HS-27A (cell line): ENCODE results near the gene MC1R.
"Not testable (repeated sequence)": the region's sequence is repeated elsewhere in the genome, so short reads cannot be mapped to it uniquely, and the experiment has no call there.

ENCODE experiments used
- DNase-seq: peaks from one replicate; pipeline ENCODE4 v3.0.0-alpha.2; 2012; ENCODE audit warnings: low read depth, missing footprints

The MC1R gene

GRCh38 chr16:89918453-89919347 is at the start of gene MC1R:
MC1R (plus strand) TSS chr16:89918862; CDS start chr16:89919259, 397 bp downstream.
- DNase-seq, result no peak

GRCh38 chr16:89869911-89870310 is 48.8 kb upstream of the MC1R start:
- no peak for DNase-seq

- no peak for DNase-seq
These were observed 48.2 kb upstream of the MC1R start for GRCh38 chr16:89870440-89870839.

- DNase-seq, result no peak
These were observed 46.8 kb upstream of the MC1R start for GRCh38 chr16:89871895-89872294.

GRCh38 chr16:89873109-89873971 is 45.3 kb upstream of the MC1R start, which contains the start of gene TCF25:
TCF25 (plus strand) TSS chr16:89873592; CDS start chr16:89873668, 76 bp downstream.
- peak; percentile 65 for DNase-seq

GRCh38 chr16:89873972-89874689 is 44.5 kb upstream of the MC1R start:
- DNase-seq, result peak; percentile 77

- not testable (repeated sequence) for DNase-seq
These were observed 39.5 kb upstream of the MC1R start for GRCh38 chr16:89879123-89879522.

GRCh38 chr16:89880477-89881367 is 37.9 kb upstream of the MC1R start:
- no peak for DNase-seq

GRCh38 chr16:89881368-89881730 is 37.3 kb upstream of the MC1R start:
- DNase-seq, result no peak

- DNase-seq, result no peak
These were observed 35.2 kb upstream of the MC1R start for GRCh38 chr16:89883346-89884040.

- no peak for DNase-seq
These were observed 34.6 kb upstream of the MC1R start for GRCh38 chr16:89884041-89884421.

GRCh38 chr16:89887243-89887642 is 31.4 kb upstream of the MC1R start:
- DNase-seq, result no peak

- no peak for DNase-seq
These were observed 28.5 kb upstream of the MC1R start for GRCh38 chr16:89890200-89890599.

- DNase-seq, result no peak
These were observed 27.6 kb upstream of the MC1R start for GRCh38 chr16:89890886-89891657.

GRCh38 chr16:89892055-89892630 is 26.5 kb upstream of the MC1R start:
- DNase-seq, result no peak

- DNase-seq, result no peak
These were observed 26.0 kb upstream of the MC1R start for GRCh38 chr16:89892635-89893034.

GRCh38 chr16:89893642-89894548 is 24.8 kb upstream of the MC1R start:
- DNase-seq, result no peak
